Hepatocyte (in vitro differentiated cells): ENCODE data around the gene KHDC1L. TPM values are rescaled to one million over a fixed set of nuclear protein-coding genes. Genes with fewer than 3 reads are reported as not detected.
"Not testable (repeated sequence)": the region's sequence is repeated elsewhere in the genome, so short reads cannot be mapped to it uniquely, and the experiment has no call there.

Experiments
- DNase-seq: peaks from one replicate; pipeline ENCODE4 v3.0.0-alpha.2; 2016; ENCODE audit warnings: low spot score
- H2AFZ ChIP-seq: fragments of 200-600 bp; sonication (generic); 2 replicates; pipeline ENCODE4 v1.6.0; 2016; ENCODE audit warnings: antibody characterized with exemption, mild to moderate bottlenecking
- H3K27ac ChIP-seq: fragments of 200-600 bp; sonication (generic); 2 replicates; pipeline ENCODE4 v1.5.1; 2016; ENCODE audit warnings: mild to moderate bottlenecking
- H3K27me3 ChIP-seq: fragments of 200-600 bp; sonication (generic); 2 replicates; pipeline ENCODE4 v1.6.1; 2016
- H3K36me3 ChIP-seq: fragments of 200-600 bp; sonication (generic); replicated peaks from 2 replicates; pipeline ENCODE4 v1.5.1; 2016; ENCODE audit warnings: low read depth; ENCODE audit not compliant: insufficient read depth
- H3K4me1 ChIP-seq: fragments of 200-600 bp; sonication (generic); 2 replicates; pipeline ENCODE4 v1.5.1; 2016; ENCODE audit warnings: mild to moderate bottlenecking, moderate library complexity; ENCODE audit not compliant: insufficient read depth
- H3K4me2 ChIP-seq: fragments of 200-600 bp; sonication (generic); 2 replicates; pipeline ENCODE4 v1.6.0; 2016
- H3K4me3 ChIP-seq: fragments of 200-600 bp; sonication (generic); 2 replicates; pipeline ENCODE4 v1.5.1; 2016; ENCODE audit warnings: mild to moderate bottlenecking
- H3K79me2 ChIP-seq: fragments of 200-600 bp; sonication (generic); 2 replicates; pipeline ENCODE4 v1.6.0; 2017; ENCODE audit warnings: mild to moderate bottlenecking
- H3K9me2 ChIP-seq: fragments of 200-600 bp; sonication (generic); replicated peaks from 2 replicates; pipeline ENCODE4 v1.6.0; 2017; ENCODE audit warnings: mild to moderate bottlenecking; ENCODE audit not compliant: insufficient read depth
- H3K9me3 ChIP-seq: fragments of 200-600 bp; sonication (generic); 2 replicates; pipeline ENCODE4 v1.5.1; 2016; ENCODE audit warnings: low read depth, mild to moderate bottlenecking
- H4K20me1 ChIP-seq: fragments of 200-600 bp; sonication (generic); 2 replicates; pipeline ENCODE4 v1.6.0; 2016; ENCODE audit warnings: mild to moderate bottlenecking; ENCODE audit not compliant: insufficient read depth, poor library complexity, severe bottlenecking
- CTCF ChIP-seq: fragments of 200-600 bp; sonication (generic); IDR thresholded peaks from 2 replicates; pipeline ENCODE4 v1.5.1; 2016; ENCODE audit warnings: antibody characterized with exemption, mild to moderate bottlenecking; ENCODE audit not compliant: poor library complexity
- EZH2 ChIP-seq: fragments of 200-600 bp; sonication (generic); IDR thresholded peaks from 2 replicates; pipeline ENCODE4 v1.6.1; 2016; ENCODE audit warnings: antibody characterized with exemption, mild to moderate bottlenecking, borderline replicate concordance
- EZH2phosphoT487 ChIP-seq: fragments of 200-600 bp; sonication (generic); IDR thresholded peaks from one replicate; pipeline ENCODE4 v1.6.1; 2018; ENCODE audit warnings: antibody characterized with exemption, mild to moderate bottlenecking, low read depth, moderate library complexity; ENCODE audit not compliant: unreplicated experiment, severe bottlenecking
- WGBS: methylation state at CpG from one replicate; pipeline ENCODE4 v1.1.6; 2016; ENCODE audit warnings: low lambda C conversion rate; ENCODE audit errors: missing lambda C conversion rate; 5-methylcytosine and 5-hydroxymethylcytosine counted together
- polyA plus RNA-seq: library from polyadenylated mRNA; unstranded; fragments of >200 nt; fragmentation: Nextera tagmentation; extraction: Ambion mirVana; gene quantifications from 2 replicates; pipeline ENCODE4 v1.2.1, GENCODE V29; 2016
- total RNA-seq: library from RNA; depleted of rRNA; stranded (reverse); fragments of >200 nt; gene quantifications from 2 replicates; pipeline ENCODE4 v1.2.3, GENCODE V29; 2014

KHDC1L gene
- total and polyA plus RNA-seq, 2 experiments from 2014 or later: not detected

- no peak for TF ChIP-seq CTCF
- no peak for TF ChIP-seq EZH2
- no peak for TF ChIP-seq EZH2phosphoT487
- 95% methylated on average over 4 of the region's 4 CpGs for WGBS
- Histone ChIP-seq H3K79me2 (no peaks in the 10 kb centered on the region), H3K36me3 (no peaks in the 10 kb centered on the region), H3K4me1 (no peaks in the 10 kb centered on the region), H3K27ac (no peak overlapping the region), H3K4me3 (no peak overlapping the region), H3K4me2 (no peak overlapping the region), H4K20me1 (no peaks in the 10 kb centered on the region), H3K27me3 (no peaks in the 10 kb centered on the region), H3K9me3 (no peaks in the 10 kb centered on the region), H3K9me2 (no peaks in the 10 kb centered on the region), H2AFZ (no peak overlapping the region)
- no peak for DNase-seq
Observed at GRCh38 chr6:73240730-73241129, 15.4 kb upstream of the KHDC1L start.

- H3K4me2 ChIP-seq: no peak overlapping the region
- TF ChIP-seq EZH2 (no peak), EZH2phosphoT487 (no peak), CTCF (no peak)
- H3K27ac ChIP-seq: no peak overlapping the region
Observed at GRCh38 chr6:73236144-73236750, 11.0 kb upstream of the KHDC1L start.

GRCh38 chr6:73234733-73235132 lies 9.4 kb upstream of the KHDC1L start:
- H3K36me3 ChIP-seq: no peaks in the 10 kb centered on the region
- no peaks in the 10 kb centered on the region for H3K79me2 ChIP-seq
- H3K4me1 ChIP-seq: no peaks in the 10 kb centered on the region
- H3K4me3 ChIP-seq: no peak overlapping the region
- H2AFZ ChIP-seq: no peak overlapping the region
- no peaks in the 10 kb centered on the region for H4K20me1 ChIP-seq
- no peak for DNase-seq
- no peaks in the 10 kb centered on the region for H3K9me3 ChIP-seq
- no peak overlapping the region for H3K27ac ChIP-seq
- 89% methylated on average over 1 of the region's 1 CpG for WGBS
- H3K27me3 ChIP-seq: no peaks in the 10 kb centered on the region
- H3K4me2 ChIP-seq: no peak overlapping the region
- no peaks in the 10 kb centered on the region for H3K9me2 ChIP-seq
- TF ChIP-seq EZH2phosphoT487: no peak
- TF ChIP-seq EZH2: no peak
- no peak for TF ChIP-seq CTCF

More at GRCh38 chr6:73236144-73236750, 11.0 kb upstream of the KHDC1L start:
- H4K20me1 ChIP-seq: no peaks in the 10 kb centered on the region
- WGBS: 89% methylated on average over 5 of the region's 5 CpGs
- no peak overlapping the region for H2AFZ ChIP-seq
- H3K9me2 ChIP-seq: no peaks in the 10 kb centered on the region
- no peaks in the 10 kb centered on the region for H3K4me1 ChIP-seq
- no peak overlapping the region for H3K4me3 ChIP-seq
- no peaks in the 10 kb centered on the region for H3K27me3 ChIP-seq
- no peaks in the 10 kb centered on the region for H3K79me2 ChIP-seq
- no peak for DNase-seq
- no peaks in the 10 kb centered on the region for H3K9me3 ChIP-seq
- no peaks in the 10 kb centered on the region for H3K36me3 ChIP-seq

- not testable (repeated sequence) for H3K4me1 ChIP-seq, H3K27ac ChIP-seq, H3K9me2 ChIP-seq, DNase-seq, H3K36me3 ChIP-seq, H2AFZ ChIP-seq, H3K4me3 ChIP-seq, H3K4me2 ChIP-seq, H3K79me2 ChIP-seq, H3K9me3 ChIP-seq, H3K27me3 ChIP-seq, H4K20me1 ChIP-seq
- 85% methylated on average over 3 of the region's 3 CpGs for WGBS
Observed at GRCh38 chr6:73233971-73234370, 8.7 kb upstream of the KHDC1L start.
